HUES48 (cell line): ENCODE measurements around the gene CDK6.
"Not testable (repeated sequence)": the region's sequence is repeated elsewhere in the genome, so short reads cannot be mapped to it uniquely, and the experiment has no call there.

ENCODE experiments used
- H3K27ac ChIP-seq: one replicate; pipeline ENCODE4 v1.7.0; 2013; ENCODE audit warnings: low read depth, low read length, inconsistent platforms
- H3K27me3 ChIP-seq: 2 replicates; pipeline ENCODE4 v1.6.1; 2013; ENCODE audit warnings: mild to moderate bottlenecking, low read length; ENCODE audit not compliant: control insufficient read depth, insufficient read depth
- H3K36me3 ChIP-seq: 2 replicates; pipeline ENCODE4 v1.6.1; 2013; ENCODE audit warnings: low read length; ENCODE audit not compliant: control insufficient read depth, insufficient read depth
- H3K4me1 ChIP-seq: 2 replicates; pipeline ENCODE4 v1.6.1; 2013; ENCODE audit warnings: mild to moderate bottlenecking, low read length; ENCODE audit not compliant: control insufficient read depth, insufficient read depth
- H3K4me3 ChIP-seq: 2 replicates; pipeline ENCODE4 v1.5.1; 2013; ENCODE audit warnings: mild to moderate bottlenecking, low read depth, low read length
- H3K9ac ChIP-seq: 2 replicates; pipeline ENCODE4 v1.6.1; 2013; ENCODE audit warnings: mild to moderate bottlenecking, low read depth, low read length, moderate library complexity
- H3K9me3 ChIP-seq: 2 replicates; pipeline ENCODE4 v1.6.1; 2013; ENCODE audit warnings: low read length; ENCODE audit not compliant: control insufficient read depth, insufficient read depth

The CDK6 gene

DNA sequence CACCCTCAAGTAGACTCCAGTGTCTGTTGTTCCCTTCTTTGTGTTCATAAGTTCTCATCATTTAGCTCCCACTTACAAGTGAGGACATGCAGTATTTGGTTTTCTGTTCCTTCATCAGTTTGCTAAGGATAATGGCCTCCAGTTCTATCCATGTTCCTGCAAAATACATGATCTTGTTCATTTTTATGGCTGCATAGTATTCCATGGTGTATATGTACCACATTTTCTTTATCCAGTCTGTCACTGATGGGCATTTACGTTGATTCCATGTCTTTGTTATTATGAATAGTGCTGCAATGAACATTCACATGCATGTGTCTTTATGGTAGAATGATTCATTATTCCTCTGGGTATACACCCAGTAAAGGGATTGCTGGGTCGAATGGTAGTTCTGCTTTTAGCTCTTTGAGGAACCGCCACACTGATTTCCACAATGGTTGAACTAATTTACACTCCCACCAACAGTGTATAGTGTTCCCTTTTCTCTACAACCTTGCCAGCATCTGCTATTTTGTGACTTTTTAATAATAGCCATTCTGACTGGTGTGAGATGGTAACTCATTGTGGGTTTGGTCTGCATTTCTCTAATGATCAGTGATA lies 79.0 kb downstream of the CDK6 start:
- not testable (repeated sequence) for H3K27ac ChIP-seq, H3K9ac ChIP-seq, H3K27me3 ChIP-seq, H3K4me3 ChIP-seq, H3K36me3 ChIP-seq, H3K9me3 ChIP-seq
- H3K4me1 ChIP-seq: peaks cover 60% of the 10 kb centered on the region

DNA sequence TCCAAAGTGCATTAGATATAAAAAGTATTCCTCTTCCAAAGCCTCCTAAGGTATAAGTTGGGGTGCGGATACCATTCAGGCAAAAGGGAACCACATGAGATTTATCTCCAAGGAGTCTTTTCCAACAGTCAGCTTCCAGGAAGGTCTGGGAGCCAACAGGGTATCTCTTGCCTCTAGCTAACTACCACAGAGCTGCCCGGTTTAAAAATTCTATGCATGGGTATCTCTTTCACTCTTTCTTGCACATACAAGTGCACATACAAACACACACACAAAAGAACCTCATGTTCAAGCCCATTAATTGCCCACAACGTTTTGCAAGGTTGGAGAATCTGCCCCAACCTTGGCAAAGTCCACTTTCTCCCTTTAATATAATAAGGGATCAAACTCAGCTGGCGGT lies 80.7 kb downstream of the CDK6 start:
- Histone ChIP-seq H3K27me3 (no peaks in the 10 kb centered on the region), H3K36me3 (no peaks in the 10 kb centered on the region; the same call in 1 of the 2 replicates), H3K4me1 (peaks cover 65% of the 10 kb centered on the region), H3K27ac (no peak overlapping the region), H3K9ac (no peak overlapping the region), H3K9me3 (no peaks in the 10 kb centered on the region), H3K4me3 (no peak overlapping the region)

DNA sequence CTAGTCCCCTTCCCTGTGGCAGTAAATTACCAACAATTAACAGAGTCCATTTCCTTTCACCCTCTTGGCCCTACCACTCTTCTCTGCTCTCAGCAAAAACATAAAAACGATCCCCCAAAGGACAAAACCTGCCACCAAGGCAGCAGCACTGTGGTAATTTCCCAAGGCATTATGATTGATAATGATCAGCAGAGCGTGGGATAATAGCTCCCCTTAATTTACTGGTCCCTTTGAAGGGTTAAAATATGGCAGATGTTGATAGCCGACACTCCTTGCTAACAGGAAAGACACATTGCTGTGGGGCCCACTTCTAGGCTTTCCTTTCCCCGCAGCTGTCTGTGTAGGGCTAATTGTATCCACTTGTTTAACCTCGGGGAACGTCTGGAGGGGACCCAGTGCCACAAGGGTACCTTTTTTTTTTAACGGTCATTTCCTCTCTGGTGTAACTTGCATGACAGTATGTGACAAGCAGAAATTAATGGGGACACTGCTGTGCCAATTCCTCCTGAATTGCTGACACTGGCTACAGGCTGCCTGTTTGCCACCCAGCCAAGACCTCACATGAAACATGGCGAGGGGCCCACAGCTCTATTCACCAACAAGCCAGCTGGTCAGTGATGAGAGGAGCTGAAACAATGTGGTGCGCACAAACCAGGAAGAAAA lies 81.3 kb downstream of the CDK6 start:
- Histone ChIP-seq H3K36me3 (no peaks in the 10 kb centered on the region; the same call in 1 of the 2 replicates), H3K27me3 (no peaks in the 10 kb centered on the region), H3K27ac (no peak overlapping the region), H3K4me3 (no peak overlapping the region), H3K4me1 (peaks cover 67% of the 10 kb centered on the region), H3K9ac (no peak overlapping the region), H3K9me3 (no peaks in the 10 kb centered on the region)

DNA sequence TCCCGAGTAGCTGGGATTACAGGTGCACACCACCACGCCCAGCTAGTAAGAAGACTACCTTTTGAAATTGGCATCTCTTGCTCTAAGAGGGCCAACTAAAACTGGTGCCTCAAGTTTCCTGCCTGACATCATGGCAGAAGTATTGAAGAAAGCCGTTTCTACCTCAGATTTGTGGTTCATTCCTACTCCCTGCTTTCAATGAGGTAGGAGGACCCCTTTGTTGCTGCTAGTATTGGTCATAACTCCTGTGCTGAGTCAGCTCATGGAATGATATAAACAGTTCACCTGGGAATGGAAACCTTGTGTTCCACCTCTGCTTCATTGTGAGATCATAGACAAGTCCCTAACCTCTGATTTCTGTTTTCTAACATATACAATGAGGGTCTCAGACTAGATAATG lies 82.8 kb downstream of the CDK6 start:
- Histone ChIP-seq H3K4me1 (peaks cover 58% of the 10 kb centered on the region), H3K9ac (no peak overlapping the region), H3K27ac (no peak overlapping the region), H3K27me3 (no peaks in the 10 kb centered on the region), H3K4me3 (no peak overlapping the region), H3K9me3 (no peaks in the 10 kb centered on the region), H3K36me3 (no peaks in the 10 kb centered on the region; the same call in 1 of the 2 replicates)

DNA sequence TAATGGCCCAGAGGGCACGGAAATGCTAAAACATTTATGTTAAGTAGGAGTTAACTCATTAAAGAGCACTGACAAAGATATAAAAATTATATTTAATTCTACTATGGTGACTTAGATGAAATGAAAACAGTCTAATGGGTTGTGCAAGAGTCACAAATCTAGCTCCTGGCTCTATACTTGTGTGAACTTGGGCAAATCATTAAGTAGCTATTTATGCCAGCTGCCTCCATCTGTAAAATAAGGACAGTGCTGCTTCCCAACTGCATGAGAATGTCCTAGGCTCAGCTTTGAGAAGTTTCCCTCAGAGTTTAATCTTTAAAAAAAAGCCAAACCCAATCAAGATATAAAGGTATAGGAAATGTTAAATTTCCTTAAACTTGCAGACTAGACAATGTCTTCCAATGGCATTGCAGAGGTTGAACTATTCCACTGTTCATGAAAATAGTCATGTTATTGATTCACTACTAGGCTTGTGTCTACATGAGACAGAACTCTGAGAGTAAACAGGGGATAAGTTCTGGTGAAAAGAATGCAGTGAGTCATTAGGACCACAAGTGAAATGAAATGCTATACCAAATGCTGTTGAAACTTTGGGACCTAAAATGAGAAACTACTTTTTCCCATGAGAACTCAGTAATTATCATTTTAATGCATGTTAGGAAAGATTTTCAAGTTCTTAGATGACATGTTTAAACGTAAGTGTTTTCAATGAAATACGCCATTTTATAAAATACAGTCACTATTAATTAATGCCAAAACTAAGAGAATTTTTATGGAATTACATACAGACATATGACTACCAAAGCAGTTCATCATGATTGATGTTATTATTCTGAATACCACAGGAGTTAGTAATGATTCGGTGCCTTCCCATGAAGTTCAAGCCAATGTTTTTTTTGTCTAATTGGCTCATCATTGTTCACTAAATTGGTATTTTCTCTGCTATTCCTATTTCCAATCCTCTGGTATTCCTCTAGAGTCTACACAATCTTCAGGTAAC lies 84.2 kb downstream of the CDK6 start:
- Histone ChIP-seq H3K27ac (peak overlapping the region; percentile 3), H3K4me1 (peaks cover 59% of the 10 kb centered on the region), H3K36me3 (no peaks in the 10 kb centered on the region), H3K27me3 (no peaks in the 10 kb centered on the region), H3K4me3 (no peak overlapping the region), H3K9ac (no peak overlapping the region), H3K9me3 (no peaks in the 10 kb centered on the region)

DNA sequence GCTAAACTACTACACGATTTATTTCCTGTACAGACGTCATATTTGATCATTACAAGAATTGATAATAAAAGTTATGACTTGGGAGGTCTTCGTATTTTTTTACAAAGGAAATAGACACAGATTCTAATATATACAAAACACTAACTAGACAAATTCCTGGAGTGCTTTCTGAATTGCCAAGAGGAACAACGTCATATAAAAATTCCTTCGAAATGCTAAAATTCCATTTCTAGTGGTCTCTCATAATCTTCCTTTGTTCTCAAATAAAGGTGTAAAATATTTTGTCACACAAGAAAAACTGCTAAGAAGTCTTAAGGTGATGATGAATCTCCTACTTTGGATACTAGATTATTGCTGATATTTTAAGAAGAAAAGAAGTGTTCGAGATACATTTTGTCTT lies 85.4 kb downstream of the CDK6 start:
- H3K4me1 ChIP-seq: peaks cover 52% of the 10 kb centered on the region
- no peaks in the 10 kb centered on the region for H3K36me3 ChIP-seq
- no peak overlapping the region for H3K9ac ChIP-seq
- H3K4me3 ChIP-seq: peak overlapping the region; percentile 7; the same call in 1 of the 2 replicates
- H3K27ac ChIP-seq: peak overlapping the region; percentile 43
- no peaks in the 10 kb centered on the region for H3K9me3 ChIP-seq
- H3K27me3 ChIP-seq: no peaks in the 10 kb centered on the region

DNA sequence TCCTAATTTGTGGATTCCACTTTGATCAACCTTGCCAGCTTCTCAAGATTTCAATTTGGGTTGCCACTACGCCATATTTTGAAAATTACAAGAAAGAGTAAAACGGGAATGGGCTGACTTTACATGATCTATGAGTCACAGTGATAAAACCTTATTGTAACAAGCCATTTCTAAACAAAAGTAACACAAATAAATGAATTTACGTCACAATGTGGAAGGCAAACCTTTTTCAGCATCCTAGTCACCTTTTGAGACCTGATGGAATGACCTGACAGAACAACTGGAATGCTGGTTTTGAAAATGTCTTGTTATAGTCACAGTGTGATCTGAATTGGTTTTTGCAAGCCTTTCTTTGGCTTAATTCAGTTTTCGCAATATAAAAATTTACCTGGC lies 85.9 kb downstream of the CDK6 start:
- H3K27ac ChIP-seq: peak overlapping the region; percentile 43
- H3K27me3 ChIP-seq: no peaks in the 10 kb centered on the region
- peak overlapping the region; percentile 7; the same call in 1 of the 2 replicates for H3K4me3 ChIP-seq
- H3K9me3 ChIP-seq: no peaks in the 10 kb centered on the region
- peaks cover 47% of the 10 kb centered on the region for H3K4me1 ChIP-seq
- no peaks in the 10 kb centered on the region for H3K36me3 ChIP-seq
- no peak overlapping the region for H3K9ac ChIP-seq

DNA sequence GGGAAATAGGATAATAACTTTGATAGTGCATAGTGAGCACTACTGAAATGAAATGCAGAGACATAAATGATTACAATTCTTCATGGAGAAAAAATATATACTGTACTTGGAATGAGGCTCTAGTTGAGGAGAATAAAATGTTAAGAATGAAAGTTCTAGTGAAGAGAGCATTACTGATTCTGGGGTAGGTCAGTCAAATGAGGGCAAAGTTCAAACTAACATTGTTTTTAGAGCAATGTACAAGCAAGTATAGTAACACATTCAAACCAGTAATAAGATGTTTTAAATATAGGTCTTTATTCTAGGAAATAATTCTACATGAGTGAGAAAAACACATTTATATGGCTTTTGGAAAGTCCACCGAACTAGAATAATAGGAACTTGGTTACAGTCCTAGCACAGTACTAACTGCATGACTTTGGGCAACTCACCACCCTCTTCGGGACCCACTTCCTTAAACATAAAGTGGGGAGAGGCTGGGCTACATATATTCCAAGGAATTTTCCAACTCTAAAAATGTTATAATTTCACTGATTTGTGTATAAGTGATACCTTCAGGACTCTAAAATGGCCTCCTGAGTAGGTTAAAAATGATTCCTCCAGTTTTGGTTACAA lies 86.4 kb downstream of the CDK6 start:
- Histone ChIP-seq H3K36me3 (no peaks in the 10 kb centered on the region), H3K9me3 (no peaks in the 10 kb centered on the region), H3K9ac (no peak overlapping the region), H3K27ac (no peak overlapping the region), H3K4me1 (peaks cover 42% of the 10 kb centered on the region), H3K27me3 (no peaks in the 10 kb centered on the region), H3K4me3 (no peak overlapping the region)

DNA sequence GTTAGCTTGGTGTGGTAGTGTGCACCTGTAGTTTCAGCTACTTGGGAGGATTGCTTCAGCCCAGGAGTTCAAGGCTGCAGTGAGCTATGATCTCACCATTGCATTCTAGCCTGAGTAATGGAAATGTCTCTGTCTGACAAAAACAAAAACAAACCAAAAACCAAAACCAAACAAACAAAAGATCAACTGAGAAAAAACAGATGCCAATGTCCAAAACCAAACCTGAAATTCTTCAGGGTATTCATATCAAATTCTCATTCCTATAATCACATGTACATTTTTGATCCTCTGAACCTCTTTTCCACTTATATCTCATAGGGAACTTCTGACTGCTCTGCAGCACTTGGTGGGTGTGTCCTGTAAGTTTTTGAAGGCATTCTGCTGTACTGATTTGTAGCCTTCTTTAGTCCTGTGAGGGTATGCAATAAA lies 87.0 kb downstream of the CDK6 start:
- Histone ChIP-seq H3K9me3 (no peaks in the 10 kb centered on the region), H3K27me3 (no peaks in the 10 kb centered on the region), H3K4me1 (peaks cover 42% of the 10 kb centered on the region), H3K27ac (no peak overlapping the region), H3K36me3 (no peaks in the 10 kb centered on the region), H3K4me3 (no peak overlapping the region), H3K9ac (no peak overlapping the region)

DNA sequence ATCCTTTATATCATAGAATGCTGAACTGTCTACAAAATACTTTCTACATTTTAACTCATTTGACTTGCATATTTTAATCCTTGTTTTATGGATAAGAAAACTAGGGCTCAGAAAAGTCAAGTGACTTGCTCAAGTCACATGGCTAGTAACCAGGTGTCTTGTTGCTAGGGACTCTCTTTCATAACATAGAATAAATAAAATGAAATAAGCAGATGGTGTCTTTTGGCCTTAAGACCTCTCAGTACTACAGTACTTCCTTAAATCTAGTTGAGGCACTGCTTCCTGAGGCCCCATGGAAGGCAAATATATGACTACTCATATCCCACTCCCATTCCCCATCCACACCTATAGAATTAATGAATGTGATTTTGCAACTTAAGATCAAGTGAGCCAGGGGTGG lies 87.9 kb downstream of the CDK6 start:
- Histone ChIP-seq H3K9ac (no peak overlapping the region), H3K4me1 (peaks cover 42% of the 10 kb centered on the region), H3K4me3 (no peak overlapping the region), H3K9me3 (no peaks in the 10 kb centered on the region), H3K27ac (no peak overlapping the region), H3K27me3 (no peaks in the 10 kb centered on the region), H3K36me3 (no peaks in the 10 kb centered on the region)
